DOHH2 (cell line): ENCODE measurements around the gene RBL1.

ENCODE experiments used
- EZH2phosphoT487 ChIP-seq: fragments of 200-600 bp; sonication (generic); IDR thresholded peaks from 2 replicates; pipeline ENCODE4 v1.6.1; 2017; ENCODE audit warnings: borderline replicate concordance, mild to moderate bottlenecking, antibody characterized with exemption, low read length, moderate library complexity, mixed read lengths
- TF ChIP-seq, protein P1 (sequence below): fragments of 200-600 bp; sonication (generic); IDR thresholded peaks from one replicate; pipeline ENCODE4 v1.5.1; 2014; ENCODE audit warnings: antibody characterized with exemption, mild to moderate bottlenecking, low read depth, low read length; ENCODE audit not compliant: poor library complexity, severe bottlenecking

DNA sequence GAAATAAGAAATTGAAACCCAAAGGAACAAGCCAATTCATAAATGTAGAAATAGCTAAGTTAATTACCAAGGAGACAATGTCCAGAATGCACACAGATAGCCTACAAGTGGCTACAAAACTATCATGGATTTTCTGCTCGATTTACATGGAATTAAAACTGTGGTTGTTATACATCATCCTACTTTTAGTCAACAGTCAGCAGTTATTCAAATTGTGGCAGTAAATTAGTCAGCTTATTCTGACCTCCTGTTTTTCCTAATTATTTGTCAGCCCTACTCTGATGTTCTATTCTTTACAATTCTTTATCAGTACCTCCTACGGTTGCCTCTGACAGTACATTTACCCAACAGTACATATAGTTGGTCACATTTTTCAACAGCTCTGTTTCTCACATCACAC, 29.6 kb downstream of the RBL1 start:
- TF ChIP-seq, protein P1, sequence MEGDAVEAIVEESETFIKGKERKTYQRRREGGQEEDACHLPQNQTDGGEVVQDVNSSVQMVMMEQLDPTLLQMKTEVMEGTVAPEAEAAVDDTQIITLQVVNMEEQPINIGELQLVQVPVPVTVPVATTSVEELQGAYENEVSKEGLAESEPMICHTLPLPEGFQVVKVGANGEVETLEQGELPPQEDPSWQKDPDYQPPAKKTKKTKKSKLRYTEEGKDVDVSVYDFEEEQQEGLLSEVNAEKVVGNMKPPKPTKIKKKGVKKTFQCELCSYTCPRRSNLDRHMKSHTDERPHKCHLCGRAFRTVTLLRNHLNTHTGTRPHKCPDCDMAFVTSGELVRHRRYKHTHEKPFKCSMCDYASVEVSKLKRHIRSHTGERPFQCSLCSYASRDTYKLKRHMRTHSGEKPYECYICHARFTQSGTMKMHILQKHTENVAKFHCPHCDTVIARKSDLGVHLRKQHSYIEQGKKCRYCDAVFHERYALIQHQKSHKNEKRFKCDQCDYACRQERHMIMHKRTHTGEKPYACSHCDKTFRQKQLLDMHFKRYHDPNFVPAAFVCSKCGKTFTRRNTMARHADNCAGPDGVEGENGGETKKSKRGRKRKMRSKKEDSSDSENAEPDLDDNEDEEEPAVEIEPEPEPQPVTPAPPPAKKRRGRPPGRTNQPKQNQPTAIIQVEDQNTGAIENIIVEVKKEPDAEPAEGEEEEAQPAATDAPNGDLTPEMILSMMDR: no peak
- TF ChIP-seq EZH2phosphoT487: no peak
